ENCODE results near the gene SESN1. TPM values are rescaled to one million over a fixed set of nuclear protein-coding genes. Genes with fewer than 3 reads are reported as not detected.

The SESN1 gene
- total RNA-seq, 1 experiment from 2014 or later: 30.2 TPM

DNA sequence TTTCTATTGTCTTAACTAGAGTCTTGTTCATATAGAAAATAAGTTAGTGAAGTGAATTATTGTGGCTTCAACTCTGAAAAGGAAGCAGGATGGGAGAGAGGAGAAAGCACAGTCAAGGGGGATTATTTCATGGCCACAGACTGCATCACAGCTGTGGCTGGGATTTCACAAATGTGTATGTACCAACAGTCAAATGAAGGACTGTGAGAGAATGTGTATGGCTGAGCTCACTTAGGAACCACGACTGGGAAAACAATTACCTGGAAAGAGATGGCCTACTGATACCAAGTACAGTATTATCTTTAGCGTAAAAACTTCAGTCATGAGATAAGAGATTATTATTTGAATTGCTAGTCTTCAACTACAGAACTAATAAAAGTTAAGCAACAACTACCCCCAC is 54.9 kb downstream of the SESN1 start (continued):
- TF ChIP-seq, protein P1, sequence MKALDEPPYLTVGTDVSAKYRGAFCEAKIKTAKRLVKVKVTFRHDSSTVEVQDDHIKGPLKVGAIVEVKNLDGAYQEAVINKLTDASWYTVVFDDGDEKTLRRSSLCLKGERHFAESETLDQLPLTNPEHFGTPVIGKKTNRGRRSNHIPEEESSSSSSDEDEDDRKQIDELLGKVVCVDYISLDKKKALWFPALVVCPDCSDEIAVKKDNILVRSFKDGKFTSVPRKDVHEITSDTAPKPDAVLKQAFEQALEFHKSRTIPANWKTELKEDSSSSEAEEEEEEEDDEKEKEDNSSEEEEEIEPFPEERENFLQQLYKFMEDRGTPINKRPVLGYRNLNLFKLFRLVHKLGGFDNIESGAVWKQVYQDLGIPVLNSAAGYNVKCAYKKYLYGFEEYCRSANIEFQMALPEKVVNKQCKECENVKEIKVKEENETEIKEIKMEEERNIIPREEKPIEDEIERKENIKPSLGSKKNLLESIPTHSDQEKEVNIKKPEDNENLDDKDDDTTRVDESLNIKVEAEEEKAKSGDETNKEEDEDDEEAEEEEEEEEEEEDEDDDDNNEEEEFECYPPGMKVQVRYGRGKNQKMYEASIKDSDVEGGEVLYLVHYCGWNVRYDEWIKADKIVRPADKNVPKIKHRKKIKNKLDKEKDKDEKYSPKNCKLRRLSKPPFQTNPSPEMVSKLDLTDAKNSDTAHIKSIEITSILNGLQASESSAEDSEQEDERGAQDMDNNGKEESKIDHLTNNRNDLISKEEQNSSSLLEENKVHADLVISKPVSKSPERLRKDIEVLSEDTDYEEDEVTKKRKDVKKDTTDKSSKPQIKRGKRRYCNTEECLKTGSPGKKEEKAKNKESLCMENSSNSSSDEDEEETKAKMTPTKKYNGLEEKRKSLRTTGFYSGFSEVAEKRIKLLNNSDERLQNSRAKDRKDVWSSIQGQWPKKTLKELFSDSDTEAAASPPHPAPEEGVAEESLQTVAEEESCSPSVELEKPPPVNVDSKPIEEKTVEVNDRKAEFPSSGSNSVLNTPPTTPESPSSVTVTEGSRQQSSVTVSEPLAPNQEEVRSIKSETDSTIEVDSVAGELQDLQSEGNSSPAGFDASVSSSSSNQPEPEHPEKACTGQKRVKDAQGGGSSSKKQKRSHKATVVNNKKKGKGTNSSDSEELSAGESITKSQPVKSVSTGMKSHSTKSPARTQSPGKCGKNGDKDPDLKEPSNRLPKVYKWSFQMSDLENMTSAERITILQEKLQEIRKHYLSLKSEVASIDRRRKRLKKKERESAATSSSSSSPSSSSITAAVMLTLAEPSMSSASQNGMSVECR (CRISPR knock-in tag; IDR thresholded peaks at IDR 0.05; ENCODE audit: borderline replicate concordance): no peak
- TF ChIP-seq PREB (CRISPR knock-in tag; IDR thresholded peaks at IDR 0.05; ENCODE audit: borderline replicate concordance): no peak
- no peak for TF ChIP-seq ATF6 (CRISPR knock-in tag; IDR thresholded peaks at IDR 0.05)
- TF ChIP-seq NFYB (CRISPR knock-in tag; conservative IDR thresholded peaks at IDR 0.05; ENCODE audit: low read depth): no peak
- no peak for TF ChIP-seq SOX15 (CRISPR knock-in tag; IDR thresholded peaks at IDR 0.05)
- no peak for TF ChIP-seq TEAD1 (CRISPR knock-in tag; IDR thresholded peaks at IDR 0.05)
- no peak for TF ChIP-seq TP53 (CRISPR knock-in tag; IDR thresholded peaks at IDR 0.05)

DNA sequence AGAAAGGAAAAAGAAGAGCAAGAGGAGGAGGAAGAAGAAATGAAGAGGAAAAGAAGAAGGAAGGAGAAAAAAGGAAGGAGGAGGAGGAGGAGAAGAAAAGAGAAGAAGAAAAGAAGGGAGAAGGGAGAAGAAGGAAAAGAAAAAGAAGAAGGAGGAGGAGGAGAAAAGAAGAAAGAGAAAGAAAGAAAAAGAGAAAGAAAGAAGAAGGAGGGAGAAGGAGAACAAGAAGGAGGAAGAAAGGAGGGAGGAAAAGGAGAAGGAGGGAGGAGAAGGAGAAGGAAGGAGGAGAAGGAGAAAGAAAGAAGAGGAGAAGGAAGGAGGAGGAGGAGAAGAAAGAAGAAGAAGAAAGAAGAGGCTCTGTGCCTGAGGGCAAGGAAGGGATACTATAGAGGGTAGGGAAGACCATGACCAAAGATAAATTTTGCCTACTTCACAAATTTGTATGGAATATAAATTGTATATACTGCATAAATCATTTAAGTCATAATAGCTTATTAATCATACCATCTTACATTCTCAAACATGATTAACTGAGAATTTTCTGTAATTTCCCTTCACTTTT is 55.7 kb downstream of the SESN1 start:
- Mint-ChIP-seq H3K36me3 (no peaks in the 10 kb centered on the region), H3K9me3 (peaks cover 9% of the 10 kb centered on the region), H3K27ac (no peak overlapping the region), H3K4me1 (peaks cover 2% of the 10 kb centered on the region), H3K27me3 (ENCODE audit: low read depth) (no peaks in the 10 kb centered on the region), H3K4me3 (no peak overlapping the region)
- DNase-seq (ENCODE audit: low spot score) (no peak), ATAC-seq (no peak)
- POLR2A ChIA-PET: no interaction called here
- TF ChIP-seq ETV6 (CRISPR knock-in tag; IDR thresholded peaks at IDR 0.05) (no peak), RORB (CRISPR knock-in tag; IDR thresholded peaks at IDR 0.05) (no peak)
- TF ChIP-seq, protein P2, sequence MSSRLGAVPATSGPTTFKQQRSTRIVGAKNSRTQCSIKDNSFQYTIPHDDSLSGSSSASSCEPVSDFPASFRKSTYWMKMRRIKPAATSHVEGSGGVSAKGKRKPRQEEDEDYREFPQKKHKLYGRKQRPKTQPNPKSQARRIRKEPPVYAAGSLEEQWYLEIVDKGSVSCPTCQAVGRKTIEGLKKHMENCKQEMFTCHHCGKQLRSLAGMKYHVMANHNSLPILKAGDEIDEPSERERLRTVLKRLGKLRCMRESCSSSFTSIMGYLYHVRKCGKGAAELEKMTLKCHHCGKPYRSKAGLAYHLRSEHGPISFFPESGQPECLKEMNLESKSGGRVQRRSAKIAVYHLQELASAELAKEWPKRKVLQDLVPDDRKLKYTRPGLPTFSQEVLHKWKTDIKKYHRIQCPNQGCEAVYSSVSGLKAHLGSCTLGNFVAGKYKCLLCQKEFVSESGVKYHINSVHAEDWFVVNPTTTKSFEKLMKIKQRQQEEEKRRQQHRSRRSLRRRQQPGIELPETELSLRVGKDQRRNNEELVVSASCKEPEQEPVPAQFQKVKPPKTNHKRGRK (CRISPR knock-in tag; IDR thresholded peaks at IDR 0.05; ENCODE audit: borderline replicate concordance): peak; percentile 81; the same call in 1 of the 2 replicates
- CTCF ChIA-PET: no interaction called here

- POLR2A ChIA-PET: no interaction called here
- no peak for ATAC-seq
- Mint-ChIP-seq H3K27me3 (ENCODE audit: low read depth) (no peaks in the 10 kb centered on the region), H3K4me1 (peaks cover 2% of the 10 kb centered on the region), H3K9me3 (no peaks in the 10 kb centered on the region), H3K4me3 (no peak overlapping the region), H3K27ac (no peak overlapping the region), H3K36me3 (no peaks in the 10 kb centered on the region)
- CTCF ChIA-PET: interaction anchor here (0.5 to 1.7 kb wide), 3 partner anchors 38 to 1355 kb away, joined by 3 to 4 read pairs (median 4); no protein-coding TSS in a partner anchor
- DNase-seq (ENCODE audit: low spot score): no peak
- TF ChIP-seq JAZF1 (CRISPR knock-in tag; IDR thresholded peaks at IDR 0.05) (no peak), E2F4 (CRISPR knock-in tag; IDR thresholded peaks at IDR 0.05; ENCODE audit: borderline replicate concordance, low read depth) (no peak), NFYB (CRISPR knock-in tag; conservative IDR thresholded peaks at IDR 0.05; ENCODE audit: low read depth) (no peak), STAT6 (CRISPR knock-in tag; conservative IDR thresholded peaks at IDR 0.05; ENCODE audit: low read depth) (no peak), ELF4 (CRISPR knock-in tag; IDR thresholded peaks at IDR 0.05; ENCODE audit: low read depth) (no peak)
These were observed 57.9 kb downstream of the SESN1 start for GRCh38 chr6:109036574-109037294.
